K562 (cell line): ENCODE measurements around the gene HOXB13. TPM values are rescaled to one million over a fixed set of nuclear protein-coding genes. Genes with fewer than 3 reads are reported as not detected.

ENCODE experiments used
- ATAC-seq: fragments of 200-7000 bp; cut with Tn5 transposase; 3 replicates; pipeline ENCODE4 v1.9.1; 2020; ENCODE audit warnings: moderate library complexity
- BruUV-seq: library from RNA; stranded (reverse); fragments of 400-500 nt; replicated peaks from 2 replicates; lab custom pipeline; 2021; lab: Mats Ljungman, UMichigan
- CTCF ChIA-PET: fragments of 300-600 bp; formaldehyde crosslinking; extraction: SDS; loops from one replicate; lab custom pipeline; 2021; ENCODE audit warnings: low intra/inter-chr PET ratio; lab: Yijun Ruan, JAX
- POLR2A ChIA-PET: fragments of 300-600, 350-650 bp; sonication (Branson Sonifier 250); formaldehyde crosslinking; extraction: SDS; loops from one replicate; lab custom pipeline; 2021; ENCODE audit warnings: antibody characterized with exemption, inconsistent platforms; lab: Yijun Ruan, JAX
- DNase-seq, 4 experiments: peaks; one replicate each; pipeline versions ENCODE4 v3.0.0 to v3.0.0-alpha.2; 2011 to 2018; ENCODE audit warnings: low spot score in 3 of 4, mixed read lengths in 3 of 4; ENCODE audit errors: extremely low read depth in 1 of 4
- FAIRE-seq: peaks from 2 replicates; lab custom pipeline; 2011; peaks lifted over from hg19 to GRCh38; lab: Jason Lieb, UNC
- H2AFZ ChIP-seq: 2 replicates; pipeline ENCODE4 v1.6.0; 2011; ENCODE audit warnings: low read depth, low read length, control low read depth, inconsistent platforms
- H3K27ac ChIP-seq: fragments of 200-600 bp; 3 replicates; pipeline ENCODE4 v1.8.0; 2011; ENCODE audit warnings: low read depth, mild to moderate bottlenecking, control low read depth, inconsistent platforms, low read length, moderate library complexity, mixed read lengths; ENCODE audit errors: extremely low read depth
- H3K27me3 ChIP-seq, 2 experiments: fragments of 300-600 bp in 1 of 2; 2 replicates in 1 of 2; 3 replicates in 1 of 2; pipeline versions ENCODE4 v1.6.0 to v1.8.0; 2011; ENCODE audit warnings: inconsistent platforms in 2 of 2, low read length in 2 of 2, mild to moderate bottlenecking in 1 of 2, mixed read lengths in 1 of 2, moderate library complexity in 1 of 2; ENCODE audit not compliant: control insufficient read depth in 2 of 2, insufficient read depth in 2 of 2
- H3K36me3 ChIP-seq: fragments of 300-600 bp; 3 replicates; pipeline ENCODE4 v1.8.0; 2011; ENCODE audit warnings: mild to moderate bottlenecking, low read length, inconsistent platforms; ENCODE audit not compliant: control insufficient read depth, insufficient read depth
- H3K4me1 ChIP-seq, 2 experiments: fragments of 200-600 bp in 1 of 2; replicated peaks in 1 of 2; 2 replicates in 1 of 2; 3 replicates in 1 of 2; pipeline versions ENCODE4 v1.5.1 to v1.8.0; 2011; ENCODE audit warnings: inconsistent platforms in 2 of 2, low read length in 2 of 2, mild to moderate bottlenecking in 1 of 2, mixed read lengths in 1 of 2, moderate library complexity in 1 of 2; ENCODE audit not compliant: control insufficient read depth in 2 of 2, insufficient read depth in 2 of 2
- H3K4me2 ChIP-seq: 2 replicates; pipeline ENCODE4 v1.6.1; 2011; ENCODE audit warnings: low read length, control low read depth, inconsistent platforms, mixed read lengths; ENCODE audit not compliant: insufficient read depth
- H3K4me3 ChIP-seq: fragments of 200-600 bp; sonication (generic), shearing (Covaris generic); 2 replicates; pipeline ENCODE4 v1.5.1; 2016; ENCODE audit warnings: control low read depth, inconsistent platforms
- H3K79me2 ChIP-seq: fragments of 200-600 bp; 3 replicates; pipeline ENCODE4 v1.8.0; 2011; ENCODE audit warnings: low read length, inconsistent platforms; ENCODE audit not compliant: control insufficient read depth, insufficient read depth
- H3K9ac ChIP-seq, 2 experiments: 2 replicates each; pipeline versions ENCODE4 v1.6.0 to v1.6.1; 2011; ENCODE audit warnings: low read depth in 2 of 2, low read length in 2 of 2, control low read depth in 1 of 2, inconsistent platforms in 1 of 2, mild to moderate bottlenecking in 1 of 2, mixed read lengths in 1 of 2; ENCODE audit not compliant: insufficient read depth in 1 of 2
- H3K9me1 ChIP-seq: one replicate; pipeline ENCODE4 v1.6.0; 2011; ENCODE audit warnings: inconsistent platforms, mild to moderate bottlenecking, low read length, moderate library complexity; ENCODE audit not compliant: control insufficient read depth, insufficient read depth
- H3K9me3 ChIP-seq: replicated peaks from 2 replicates; pipeline ENCODE4 v1.5.1; 2011; ENCODE audit warnings: low read depth, low read length, inconsistent platforms; ENCODE audit not compliant: control insufficient read depth, insufficient read depth
- H4K20me1 ChIP-seq: replicated peaks from 2 replicates; pipeline ENCODE4 v1.6.1; 2011; ENCODE audit warnings: low read length, inconsistent platforms, mixed read lengths; ENCODE audit not compliant: control insufficient read depth, insufficient read depth
- ETV1 ChIP-seq: fragments of 450-650 bp; conservative IDR thresholded peaks from 2 replicates; pipeline ENCODE4 v1.6.1; 2016; ENCODE audit warnings: missing genetic modification characterization, control low read depth, low read depth, missing compliant biosample characterization
- ZSCAN29 ChIP-seq: fragments of 450-650 bp; IDR thresholded peaks from 2 replicates; pipeline ENCODE4 v1.6.1; 2017
- WGBS: fragments of 100-300 bp; shearing (Covaris generic); methylation state at CpG from one replicate; pipeline ENCODE4 v1.1.6; 2016; ENCODE audit warnings: low coverage, mixed read lengths; ENCODE audit not compliant: insufficient coverage; ENCODE audit errors: missing lambda C conversion rate; 5-methylcytosine and 5-hydroxymethylcytosine counted together
- in situ Hi-C: fragments of 300-500 bp; cut with MboI; formaldehyde crosslinking; loops from 4 replicates; pipeline ENCODE4 v1.15.0; 2018; ENCODE audit warnings: inconsistent platforms, mixed read lengths
- intact Hi-C: fragments of 100-400 bp; cut with micrococcal nuclease; formaldehyde crosslinking; loops from 2 replicates; pipeline ENCODE4 v1.14.2; 2022
- polyA plus RNA-seq, 8 experiments: library from polyadenylated mRNA; depleted of rRNA in 4 of 8; stranded (reverse) in 5 of 8; unstranded in 3 of 8; fragments of >200 nt; fragmentation: Nextera tagmentation in 2 of 8; fragmentation: Illumina TruSeq in 1 of 8; extraction: Ambion mirVana in 2 of 8; extraction: Trizol in 1 of 8; gene quantifications; 2 replicates each; pipeline versions ENCODE4 v1.2.1 to v1.2.3, GENCODE V29; 2011 to 2014; ENCODE audit warnings: inconsistent platforms in 1 of 8, missing spikeins in 1 of 8
- total RNA-seq, 7 experiments: library from RNA; depleted of rRNA in 6 of 7; stranded (reverse); fragments of >200 nt in 6 of 7; fragmentation: Illumina TruSeq in 2 of 7; extraction: Trizol in 2 of 7; gene quantifications; 2 replicates each; pipeline versions ENCODE4 v1.2.1 to v1.2.3, GENCODE V29; 2011 to 2021; ENCODE audit warnings: low replicate concordance in 1 of 7
- TF ChIP-seq, protein P1 (sequence below): fragments of 200-600 bp; sonication (generic); IDR thresholded peaks from one replicate; pipeline ENCODE4 v1.6.1; 2012; ENCODE audit warnings: mild to moderate bottlenecking, low read depth, low read length, inconsistent platforms

Gene HOXB13
- total and polyA plus RNA-seq, 9 of the 15 experiments (the other 6 are each of a cell fraction or from before 2014, with no cell fraction given) = not detected

DNA sequence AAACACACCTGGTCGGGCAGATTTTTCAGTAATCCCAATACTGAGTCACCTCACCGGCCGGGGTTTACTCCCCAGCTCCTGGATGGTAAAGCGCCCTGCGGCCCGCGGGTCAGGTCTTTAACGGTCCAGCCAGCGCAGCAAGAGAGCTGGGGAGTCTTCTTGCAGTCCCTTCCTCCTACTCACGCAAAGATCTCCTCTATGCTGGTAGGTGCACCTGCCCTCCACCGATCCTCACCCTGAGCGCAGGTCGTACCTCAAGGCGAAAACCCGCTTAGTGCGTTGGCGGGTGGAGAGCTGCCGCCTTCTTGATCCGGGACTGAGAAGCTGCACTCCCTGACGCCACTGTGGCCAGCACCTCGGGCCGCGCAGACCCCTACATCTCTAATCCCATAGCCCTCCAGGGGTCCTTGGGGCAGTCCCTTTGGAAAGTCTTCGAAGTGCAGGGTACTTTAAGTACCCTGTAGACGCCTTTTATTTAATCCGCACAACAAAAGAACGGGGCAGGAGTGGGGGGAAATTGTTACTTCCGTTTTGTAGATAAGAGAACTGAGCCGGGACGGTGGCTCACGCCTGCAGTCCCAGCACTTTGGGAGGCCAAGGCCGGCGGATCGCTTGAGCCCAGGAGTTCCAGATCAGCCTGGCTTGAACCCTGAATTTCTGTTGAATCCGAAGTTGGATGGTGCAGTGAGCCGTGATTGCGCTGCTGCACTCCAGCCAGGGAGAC is 10.4 kb upstream of the HOXB13 start:
- no TSS peak for BruUV-seq
- FAIRE-seq (no peak), DNase-seq (no peak)
- no peak overlapping the region for H3K9ac ChIP-seq
- no peak overlapping the region for H3K4me3 ChIP-seq
- peaks cover 4% of the 10 kb centered on the region; the same call in 1 of the 2 replicates for H4K20me1 ChIP-seq
- H3K9me1 ChIP-seq = no peaks in the 10 kb centered on the region
- peaks cover 40 to 77% of the 10 kb centered on the region in 2 experiments for H3K27me3 ChIP-seq
- ChIA-PET CTCF (interaction anchor here (0.5 kb wide), 1 partner anchor 402 kb away, joined by 3 read pairs; no protein-coding TSS in a partner anchor), POLR2A (interaction anchor here (0.6 to 1.4 kb wide), 2 partner anchors 10 to 12 kb away, joined by 4 read pairs; partner anchors contain the start of gene HOXB13)
- peaks cover 0 to 5% of the 10 kb centered on the region in 2 experiments; a peak in 3 of 5 replicates for H3K4me1 ChIP-seq
- no peaks in the 10 kb centered on the region for H3K36me3 ChIP-seq
- intact Hi-C loops = no loop called here
- TF ChIP-seq ETV1 (tag) (peak; percentile 52; the same call in 1 of the 2 replicates), ZSCAN29 (peak; percentile 79; the same call in 1 of the 2 replicates)
- TF ChIP-seq, protein P1, sequence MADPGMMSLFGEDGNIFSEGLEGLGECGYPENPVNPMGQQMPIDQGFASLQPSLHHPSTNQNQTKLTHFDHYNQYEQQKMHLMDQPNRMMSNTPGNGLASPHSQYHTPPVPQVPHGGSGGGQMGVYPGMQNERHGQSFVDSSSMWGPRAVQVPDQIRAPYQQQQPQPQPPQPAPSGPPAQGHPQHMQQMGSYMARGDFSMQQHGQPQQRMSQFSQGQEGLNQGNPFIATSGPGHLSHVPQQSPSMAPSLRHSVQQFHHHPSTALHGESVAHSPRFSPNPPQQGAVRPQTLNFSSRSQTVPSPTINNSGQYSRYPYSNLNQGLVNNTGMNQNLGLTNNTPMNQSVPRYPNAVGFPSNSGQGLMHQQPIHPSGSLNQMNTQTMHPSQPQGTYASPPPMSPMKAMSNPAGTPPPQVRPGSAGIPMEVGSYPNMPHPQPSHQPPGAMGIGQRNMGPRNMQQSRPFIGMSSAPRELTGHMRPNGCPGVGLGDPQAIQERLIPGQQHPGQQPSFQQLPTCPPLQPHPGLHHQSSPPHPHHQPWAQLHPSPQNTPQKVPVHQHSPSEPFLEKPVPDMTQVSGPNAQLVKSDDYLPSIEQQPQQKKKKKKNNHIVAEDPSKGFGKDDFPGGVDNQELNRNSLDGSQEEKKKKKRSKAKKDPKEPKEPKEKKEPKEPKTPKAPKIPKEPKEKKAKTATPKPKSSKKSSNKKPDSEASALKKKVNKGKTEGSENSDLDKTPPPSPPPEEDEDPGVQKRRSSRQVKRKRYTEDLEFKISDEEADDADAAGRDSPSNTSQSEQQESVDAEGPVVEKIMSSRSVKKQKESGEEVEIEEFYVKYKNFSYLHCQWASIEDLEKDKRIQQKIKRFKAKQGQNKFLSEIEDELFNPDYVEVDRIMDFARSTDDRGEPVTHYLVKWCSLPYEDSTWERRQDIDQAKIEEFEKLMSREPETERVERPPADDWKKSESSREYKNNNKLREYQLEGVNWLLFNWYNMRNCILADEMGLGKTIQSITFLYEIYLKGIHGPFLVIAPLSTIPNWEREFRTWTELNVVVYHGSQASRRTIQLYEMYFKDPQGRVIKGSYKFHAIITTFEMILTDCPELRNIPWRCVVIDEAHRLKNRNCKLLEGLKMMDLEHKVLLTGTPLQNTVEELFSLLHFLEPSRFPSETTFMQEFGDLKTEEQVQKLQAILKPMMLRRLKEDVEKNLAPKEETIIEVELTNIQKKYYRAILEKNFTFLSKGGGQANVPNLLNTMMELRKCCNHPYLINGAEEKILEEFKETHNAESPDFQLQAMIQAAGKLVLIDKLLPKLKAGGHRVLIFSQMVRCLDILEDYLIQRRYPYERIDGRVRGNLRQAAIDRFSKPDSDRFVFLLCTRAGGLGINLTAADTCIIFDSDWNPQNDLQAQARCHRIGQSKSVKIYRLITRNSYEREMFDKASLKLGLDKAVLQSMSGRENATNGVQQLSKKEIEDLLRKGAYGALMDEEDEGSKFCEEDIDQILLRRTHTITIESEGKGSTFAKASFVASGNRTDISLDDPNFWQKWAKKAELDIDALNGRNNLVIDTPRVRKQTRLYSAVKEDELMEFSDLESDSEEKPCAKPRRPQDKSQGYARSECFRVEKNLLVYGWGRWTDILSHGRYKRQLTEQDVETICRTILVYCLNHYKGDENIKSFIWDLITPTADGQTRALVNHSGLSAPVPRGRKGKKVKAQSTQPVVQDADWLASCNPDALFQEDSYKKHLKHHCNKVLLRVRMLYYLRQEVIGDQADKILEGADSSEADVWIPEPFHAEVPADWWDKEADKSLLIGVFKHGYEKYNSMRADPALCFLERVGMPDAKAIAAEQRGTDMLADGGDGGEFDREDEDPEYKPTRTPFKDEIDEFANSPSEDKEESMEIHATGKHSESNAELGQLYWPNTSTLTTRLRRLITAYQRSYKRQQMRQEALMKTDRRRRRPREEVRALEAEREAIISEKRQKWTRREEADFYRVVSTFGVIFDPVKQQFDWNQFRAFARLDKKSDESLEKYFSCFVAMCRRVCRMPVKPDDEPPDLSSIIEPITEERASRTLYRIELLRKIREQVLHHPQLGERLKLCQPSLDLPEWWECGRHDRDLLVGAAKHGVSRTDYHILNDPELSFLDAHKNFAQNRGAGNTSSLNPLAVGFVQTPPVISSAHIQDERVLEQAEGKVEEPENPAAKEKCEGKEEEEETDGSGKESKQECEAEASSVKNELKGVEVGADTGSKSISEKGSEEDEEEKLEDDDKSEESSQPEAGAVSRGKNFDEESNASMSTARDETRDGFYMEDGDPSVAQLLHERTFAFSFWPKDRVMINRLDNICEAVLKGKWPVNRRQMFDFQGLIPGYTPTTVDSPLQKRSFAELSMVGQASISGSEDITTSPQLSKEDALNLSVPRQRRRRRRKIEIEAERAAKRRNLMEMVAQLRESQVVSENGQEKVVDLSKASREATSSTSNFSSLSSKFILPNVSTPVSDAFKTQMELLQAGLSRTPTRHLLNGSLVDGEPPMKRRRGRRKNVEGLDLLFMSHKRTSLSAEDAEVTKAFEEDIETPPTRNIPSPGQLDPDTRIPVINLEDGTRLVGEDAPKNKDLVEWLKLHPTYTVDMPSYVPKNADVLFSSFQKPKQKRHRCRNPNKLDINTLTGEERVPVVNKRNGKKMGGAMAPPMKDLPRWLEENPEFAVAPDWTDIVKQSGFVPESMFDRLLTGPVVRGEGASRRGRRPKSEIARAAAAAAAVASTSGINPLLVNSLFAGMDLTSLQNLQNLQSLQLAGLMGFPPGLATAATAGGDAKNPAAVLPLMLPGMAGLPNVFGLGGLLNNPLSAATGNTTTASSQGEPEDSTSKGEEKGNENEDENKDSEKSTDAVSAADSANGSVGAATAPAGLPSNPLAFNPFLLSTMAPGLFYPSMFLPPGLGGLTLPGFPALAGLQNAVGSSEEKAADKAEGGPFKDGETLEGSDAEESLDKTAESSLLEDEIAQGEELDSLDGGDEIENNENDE = no peak
- TF ChIP-seq, all 486 proteins: peak for 2
- Histone ChIP-seq H3K9me3 (no peaks in the 10 kb centered on the region), H3K4me2 (no peak overlapping the region), H2AFZ (no peak overlapping the region), H3K27ac (no peak overlapping the region), H3K79me2 (no peaks in the 10 kb centered on the region)
- WGBS = 16% methylated on average over 37 of the region's 37 CpGs
- in situ Hi-C loops = no loop called here
- peak; percentile 28; the same call in 2 of the 3 replicates for ATAC-seq
